HL-60 (cell line): Measurements from ENCODE around the gene ZBTB7C.

Source experiments
- TF ChIP-seq, protein P1 (sequence below): IDR thresholded peaks from 2 replicates; pipeline ENCODE4 v1.6.1; 2012; ENCODE audit warnings: low read depth; ENCODE audit not compliant: insufficient replicate concordance
- TF ChIP-seq, protein P2 (sequence below): IDR thresholded peaks from one replicate; pipeline ENCODE4 v1.5.1; 2011; ENCODE audit warnings: low read length, control low read depth, inconsistent platforms; ENCODE audit not compliant: insufficient read depth

GRCh38 chr18:47986620-47987387 is 422.4 kb downstream of the ZBTB7C start:
- TF ChIP-seq, protein P1, sequence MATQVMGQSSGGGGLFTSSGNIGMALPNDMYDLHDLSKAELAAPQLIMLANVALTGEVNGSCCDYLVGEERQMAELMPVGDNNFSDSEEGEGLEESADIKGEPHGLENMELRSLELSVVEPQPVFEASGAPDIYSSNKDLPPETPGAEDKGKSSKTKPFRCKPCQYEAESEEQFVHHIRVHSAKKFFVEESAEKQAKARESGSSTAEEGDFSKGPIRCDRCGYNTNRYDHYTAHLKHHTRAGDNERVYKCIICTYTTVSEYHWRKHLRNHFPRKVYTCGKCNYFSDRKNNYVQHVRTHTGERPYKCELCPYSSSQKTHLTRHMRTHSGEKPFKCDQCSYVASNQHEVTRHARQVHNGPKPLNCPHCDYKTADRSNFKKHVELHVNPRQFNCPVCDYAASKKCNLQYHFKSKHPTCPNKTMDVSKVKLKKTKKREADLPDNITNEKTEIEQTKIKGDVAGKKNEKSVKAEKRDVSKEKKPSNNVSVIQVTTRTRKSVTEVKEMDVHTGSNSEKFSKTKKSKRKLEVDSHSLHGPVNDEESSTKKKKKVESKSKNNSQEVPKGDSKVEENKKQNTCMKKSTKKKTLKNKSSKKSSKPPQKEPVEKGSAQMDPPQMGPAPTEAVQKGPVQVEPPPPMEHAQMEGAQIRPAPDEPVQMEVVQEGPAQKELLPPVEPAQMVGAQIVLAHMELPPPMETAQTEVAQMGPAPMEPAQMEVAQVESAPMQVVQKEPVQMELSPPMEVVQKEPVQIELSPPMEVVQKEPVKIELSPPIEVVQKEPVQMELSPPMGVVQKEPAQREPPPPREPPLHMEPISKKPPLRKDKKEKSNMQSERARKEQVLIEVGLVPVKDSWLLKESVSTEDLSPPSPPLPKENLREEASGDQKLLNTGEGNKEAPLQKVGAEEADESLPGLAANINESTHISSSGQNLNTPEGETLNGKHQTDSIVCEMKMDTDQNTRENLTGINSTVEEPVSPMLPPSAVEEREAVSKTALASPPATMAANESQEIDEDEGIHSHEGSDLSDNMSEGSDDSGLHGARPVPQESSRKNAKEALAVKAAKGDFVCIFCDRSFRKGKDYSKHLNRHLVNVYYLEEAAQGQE: no peak
- TF ChIP-seq, protein P2, sequence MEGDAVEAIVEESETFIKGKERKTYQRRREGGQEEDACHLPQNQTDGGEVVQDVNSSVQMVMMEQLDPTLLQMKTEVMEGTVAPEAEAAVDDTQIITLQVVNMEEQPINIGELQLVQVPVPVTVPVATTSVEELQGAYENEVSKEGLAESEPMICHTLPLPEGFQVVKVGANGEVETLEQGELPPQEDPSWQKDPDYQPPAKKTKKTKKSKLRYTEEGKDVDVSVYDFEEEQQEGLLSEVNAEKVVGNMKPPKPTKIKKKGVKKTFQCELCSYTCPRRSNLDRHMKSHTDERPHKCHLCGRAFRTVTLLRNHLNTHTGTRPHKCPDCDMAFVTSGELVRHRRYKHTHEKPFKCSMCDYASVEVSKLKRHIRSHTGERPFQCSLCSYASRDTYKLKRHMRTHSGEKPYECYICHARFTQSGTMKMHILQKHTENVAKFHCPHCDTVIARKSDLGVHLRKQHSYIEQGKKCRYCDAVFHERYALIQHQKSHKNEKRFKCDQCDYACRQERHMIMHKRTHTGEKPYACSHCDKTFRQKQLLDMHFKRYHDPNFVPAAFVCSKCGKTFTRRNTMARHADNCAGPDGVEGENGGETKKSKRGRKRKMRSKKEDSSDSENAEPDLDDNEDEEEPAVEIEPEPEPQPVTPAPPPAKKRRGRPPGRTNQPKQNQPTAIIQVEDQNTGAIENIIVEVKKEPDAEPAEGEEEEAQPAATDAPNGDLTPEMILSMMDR: no peak
